ENCODE measurements around the gene SAFB. TPM values are rescaled to one million over a fixed set of nuclear protein-coding genes. Genes with fewer than 3 reads are reported as not detected.

SAFB gene
- total RNA-seq, 4 donors from 2014 or later, result 90.5 to 368 (median 185) TPM

DNA sequence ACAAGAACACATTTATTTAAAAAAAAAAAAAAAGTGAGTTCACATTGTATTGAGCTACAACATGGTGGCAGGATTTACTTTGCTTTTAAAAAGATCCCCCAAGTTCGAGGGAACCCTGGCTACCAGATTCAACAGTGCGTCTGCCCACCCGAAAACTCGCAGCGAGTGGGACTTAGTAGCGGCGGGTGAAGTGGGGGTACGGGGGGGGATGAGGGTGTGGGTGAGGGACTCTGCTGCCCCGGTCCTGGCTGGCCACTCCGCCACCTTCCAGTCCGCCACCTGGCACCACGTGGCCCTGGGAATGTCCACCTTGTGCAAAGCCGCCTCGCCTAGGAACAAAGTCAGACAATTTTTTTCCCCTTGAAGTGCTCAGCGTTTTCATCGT lies 35.8 kb upstream of the SAFB start:
- Histone ChIP-seq H3K4me1 (peaks cover 3 to 11% (median 9%) of the 10 kb centered on the region in 4 donors), H3K27me3 (no peaks in the 10 kb centered on the region), H3K36me3 (peaks cover 0 to 46% (median 22%) of the 10 kb centered on the region in 4 donors), H3K27ac (no peak overlapping the region), H3K9me3 (no peaks in the 10 kb centered on the region), H3K4me3 (no peak overlapping the region)
- intact Hi-C loops (cut with DNase I; ENCODE audit: low total_unique reads) (no loop called here), in situ Hi-C loops (cut with MboI; ENCODE audit: low pct_ligation_motif_present in 1 of 4, low pct_unique_long_range_greater_than_20kb in 1 of 4, low sequenced_read_pairs in 3 of 4) (loop anchor here in 1 of 4 donors (25.0 kb wide), 1 partner anchor 525 kb away; no protein-coding TSS in a partner anchor)
- WGBS, 2 donors (ENCODE audit: low coverage in 1 of 2), result 90 to 94% methylated on average over 4 to 16 of the region's 16 CpGs
- TF ChIP-seq POLR2A (IDR thresholded peaks at IDR 0.05), result no peak
- TF ChIP-seq EP300 (IDR thresholded peaks at IDR 0.05; ENCODE audit: low read depth), result no peak
- TF ChIP-seq, protein P1, sequence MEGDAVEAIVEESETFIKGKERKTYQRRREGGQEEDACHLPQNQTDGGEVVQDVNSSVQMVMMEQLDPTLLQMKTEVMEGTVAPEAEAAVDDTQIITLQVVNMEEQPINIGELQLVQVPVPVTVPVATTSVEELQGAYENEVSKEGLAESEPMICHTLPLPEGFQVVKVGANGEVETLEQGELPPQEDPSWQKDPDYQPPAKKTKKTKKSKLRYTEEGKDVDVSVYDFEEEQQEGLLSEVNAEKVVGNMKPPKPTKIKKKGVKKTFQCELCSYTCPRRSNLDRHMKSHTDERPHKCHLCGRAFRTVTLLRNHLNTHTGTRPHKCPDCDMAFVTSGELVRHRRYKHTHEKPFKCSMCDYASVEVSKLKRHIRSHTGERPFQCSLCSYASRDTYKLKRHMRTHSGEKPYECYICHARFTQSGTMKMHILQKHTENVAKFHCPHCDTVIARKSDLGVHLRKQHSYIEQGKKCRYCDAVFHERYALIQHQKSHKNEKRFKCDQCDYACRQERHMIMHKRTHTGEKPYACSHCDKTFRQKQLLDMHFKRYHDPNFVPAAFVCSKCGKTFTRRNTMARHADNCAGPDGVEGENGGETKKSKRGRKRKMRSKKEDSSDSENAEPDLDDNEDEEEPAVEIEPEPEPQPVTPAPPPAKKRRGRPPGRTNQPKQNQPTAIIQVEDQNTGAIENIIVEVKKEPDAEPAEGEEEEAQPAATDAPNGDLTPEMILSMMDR (IDR thresholded peaks at IDR 0.05), result no peak
- TF ChIP-seq POLR2AphosphoS5 (IDR thresholded peaks at IDR 0.05), result no peak
- no peak for DNase-seq

DNA sequence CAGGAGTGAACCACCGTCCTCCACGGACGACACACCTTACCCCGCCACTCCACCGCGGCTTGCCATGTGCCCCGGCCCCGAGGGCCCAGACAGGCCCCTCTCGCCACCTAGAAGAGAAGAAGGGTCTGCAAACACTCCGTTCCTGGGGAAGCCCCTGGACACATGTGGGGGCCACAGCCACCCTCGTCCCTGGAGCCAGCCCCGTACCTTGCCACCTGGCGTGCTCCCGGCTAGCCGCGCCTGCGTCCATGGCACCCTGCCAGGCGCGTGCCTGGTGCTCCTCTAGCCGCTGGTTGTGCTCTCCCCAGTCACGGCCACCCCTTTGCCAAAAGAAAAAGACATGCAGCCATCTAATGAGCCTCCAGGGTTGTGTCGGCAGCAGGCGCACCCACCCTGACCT lies 35.2 kb upstream of the SAFB start:
- no peaks in the 10 kb centered on the region for H3K27me3 ChIP-seq
- H3K4me3 ChIP-seq, result no peak overlapping the region
- no peak for DNase-seq
- no peaks in the 10 kb centered on the region for H3K9me3 ChIP-seq
- H3K27ac ChIP-seq, result no peak overlapping the region
- H3K36me3 ChIP-seq, result peaks cover 0 to 52% (median 25%) of the 10 kb centered on the region in 4 donors
- intact Hi-C loops (cut with DNase I; ENCODE audit: low total_unique reads), result no loop called here
- 87% methylated on average over 23 of the region's 23 CpGs; no CpG with 5 or more reads in 1 of the 2 donors for whole genome bisulfite sequencing, 2 donors (ENCODE audit: low coverage in 1 of 2)
- TF ChIP-seq POLR2A (IDR thresholded peaks at IDR 0.05), result no peak
- TF ChIP-seq, protein P1 (IDR thresholded peaks at IDR 0.05), result no peak
- TF ChIP-seq EP300 (IDR thresholded peaks at IDR 0.05; ENCODE audit: low read depth), result no peak
- no peak for TF ChIP-seq POLR2AphosphoS5 (IDR thresholded peaks at IDR 0.05)
- in situ Hi-C loops (cut with MboI; ENCODE audit: low pct_ligation_motif_present in 1 of 4, low pct_unique_long_range_greater_than_20kb in 1 of 4, low sequenced_read_pairs in 3 of 4), result loop anchor here in 1 of 4 donors (25.0 kb wide), 1 partner anchor 525 kb away; no protein-coding TSS in a partner anchor
- peaks cover 3 to 11% (median 9%) of the 10 kb centered on the region in 4 donors for H3K4me1 ChIP-seq

DNA sequence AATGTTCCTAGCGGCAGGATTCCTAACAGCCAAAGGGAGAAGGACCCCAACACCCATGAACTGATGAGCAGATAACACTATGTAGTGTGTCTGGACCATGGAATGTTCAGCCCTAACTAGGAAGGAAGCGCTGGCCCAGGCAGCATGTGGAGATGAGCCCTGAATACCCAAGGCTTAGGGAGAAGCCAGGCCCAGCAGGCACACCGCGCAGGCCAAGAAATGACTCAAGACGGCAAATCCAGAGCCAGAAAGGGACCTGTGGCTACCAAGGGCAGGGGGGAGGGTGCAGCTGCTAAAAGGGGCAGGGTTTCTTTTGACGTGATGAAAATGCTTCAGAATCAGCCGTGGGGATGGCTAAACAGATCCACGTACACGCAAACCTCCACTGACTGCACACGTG lies 34.4 kb upstream of the SAFB start:
- no peak overlapping the region for H3K4me3 ChIP-seq
- intact Hi-C loops (cut with DNase I; ENCODE audit: low total_unique reads) (no loop called here), in situ Hi-C loops (cut with MboI; ENCODE audit: low pct_ligation_motif_present in 1 of 4, low pct_unique_long_range_greater_than_20kb in 1 of 4, low sequenced_read_pairs in 3 of 4) (loop anchor here in 1 of 4 donors (25.0 kb wide), 1 partner anchor 526 kb away; no protein-coding TSS in a partner anchor)
- no peaks in the 10 kb centered on the region for H3K27me3 ChIP-seq
- H3K4me1 ChIP-seq, result peaks cover 3 to 11% (median 9%) of the 10 kb centered on the region in 4 donors
- no peak for DNase-seq
- TF ChIP-seq, protein P1 (IDR thresholded peaks at IDR 0.05), result no peak
- no peak overlapping the region for H3K27ac ChIP-seq
- peaks cover 0 to 59% (median 31%) of the 10 kb centered on the region in 4 donors for H3K36me3 ChIP-seq
- H3K9me3 ChIP-seq, result no peaks in the 10 kb centered on the region
- 83 to 87% methylated on average over 2 to 10 of the region's 10 CpGs for WGBS, 2 donors (ENCODE audit: low coverage in 1 of 2)

DNA sequence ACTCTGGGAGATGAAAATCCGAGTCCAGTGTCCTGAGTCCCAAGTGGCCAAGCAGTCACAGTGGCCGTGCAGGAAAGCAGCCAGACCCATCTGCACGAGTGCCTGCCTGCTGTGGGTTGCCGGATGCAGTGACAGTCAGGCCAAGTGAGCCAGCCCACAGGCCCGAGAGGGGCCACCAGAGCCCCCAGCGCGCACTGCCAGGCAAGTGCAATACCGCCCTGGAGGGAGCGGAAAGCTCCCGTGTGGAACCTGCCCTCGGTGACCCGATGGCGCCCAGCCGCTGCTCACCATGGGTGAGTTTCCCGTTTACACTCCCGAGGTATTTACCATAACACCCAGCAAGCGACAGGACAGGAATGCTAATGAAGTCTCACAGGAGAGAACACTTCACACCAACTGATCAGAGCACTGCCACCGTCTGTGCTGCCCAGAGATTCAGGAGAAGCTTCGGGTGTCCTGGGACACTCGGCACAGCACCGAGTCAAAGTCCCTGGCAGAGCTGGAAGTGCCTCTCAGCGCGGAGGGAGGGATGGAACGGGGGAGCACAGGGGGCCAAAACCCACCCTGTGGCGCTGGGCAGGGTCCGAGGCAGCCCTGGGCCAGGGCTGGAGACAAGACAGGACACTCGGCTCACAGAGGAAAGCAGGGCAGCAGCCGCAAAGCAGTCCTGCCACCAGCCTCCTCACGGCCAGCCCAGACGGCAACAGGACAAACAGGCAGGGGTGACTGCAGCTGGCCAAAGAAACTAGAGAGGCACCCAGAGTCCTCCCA lies 33.8 kb upstream of the SAFB start:
- Histone ChIP-seq H3K4me3 (no peak overlapping the region), H3K27me3 (no peaks in the 10 kb centered on the region), H3K4me1 (peaks cover 3 to 11% (median 9%) of the 10 kb centered on the region in 4 donors), H3K27ac (no peak overlapping the region), H3K36me3 (peaks cover 0 to 66% (median 34%) of the 10 kb centered on the region in 4 donors), H3K9me3 (no peaks in the 10 kb centered on the region)
- DNase-seq, result no peak
- WGBS, 2 donors (ENCODE audit: low coverage in 1 of 2), result 86 to 87% methylated on average over 8 to 29 of the region's 30 CpGs
- intact Hi-C loops (cut with DNase I; ENCODE audit: low total_unique reads), result no loop called here
- no peak for TF ChIP-seq EP300 (IDR thresholded peaks at IDR 0.05; ENCODE audit: low read depth)
- TF ChIP-seq, protein P1 (IDR thresholded peaks at IDR 0.05), result no peak
- in situ Hi-C loops (cut with MboI; ENCODE audit: low pct_ligation_motif_present in 1 of 4, low pct_unique_long_range_greater_than_20kb in 1 of 4, low sequenced_read_pairs in 3 of 4), result loop anchor here in 1 of 4 donors (25.0 kb wide), 1 partner anchor 527 kb away; no protein-coding TSS in a partner anchor

All from transverse colon (tissue), 4 donors.